Medulla oblongata (tissue), 1 donor: ENCODE results near the gene GADD45G.

Source experiments
- DNase-seq: peaks from one replicate; pipeline ENCODE4 v3.0.0-alpha.2; 2015; ENCODE audit errors: extremely low spot score

Gene GADD45G

GRCh38 chr9:89630508-89630907 lies 25.7 kb downstream of the GADD45G start:
- DNase-seq = no peak

- peak; percentile 53 for DNase-seq
Measured at GRCh38 chr9:89631384-89631783, 26.6 kb downstream of the GADD45G start.

GRCh38 chr9:89632192-89632733 lies 27.5 kb downstream of the GADD45G start:
- no peak for DNase-seq

GRCh38 chr9:89632736-89633135 lies 27.9 kb downstream of the GADD45G start:
- no peak for DNase-seq

- DNase-seq = no peak
Measured at GRCh38 chr9:89633404-89633803, 28.6 kb downstream of the GADD45G start.

GRCh38 chr9:89633920-89634319 lies 29.1 kb downstream of the GADD45G start:
- DNase-seq = no peak

- no peak for DNase-seq
Measured at GRCh38 chr9:89634995-89635742, 30.4 kb downstream of the GADD45G start.

- no peak for DNase-seq
Measured at GRCh38 chr9:89635816-89636215, 31.0 kb downstream of the GADD45G start.

GRCh38 chr9:89637787-89638186 lies 33.0 kb downstream of the GADD45G start:
- DNase-seq = no peak

- no peak for DNase-seq
Measured at GRCh38 chr9:89638359-89638758, 33.5 kb downstream of the GADD45G start.

- no peak for DNase-seq
Measured at GRCh38 chr9:89638893-89639292, 34.1 kb downstream of the GADD45G start.

GRCh38 chr9:89639367-89639795 lies 34.6 kb downstream of the GADD45G start:
- peak; percentile 63 for DNase-seq

- DNase-seq = no peak
Measured at GRCh38 chr9:89639961-89640360, 35.1 kb downstream of the GADD45G start.

- no peak for DNase-seq
Measured at GRCh38 chr9:89640361-89640760, 35.5 kb downstream of the GADD45G start.

GRCh38 chr9:89640801-89641200 lies 36.0 kb downstream of the GADD45G start:
- DNase-seq = no peak

GRCh38 chr9:89641980-89642379 lies 37.2 kb downstream of the GADD45G start:
- no peak for DNase-seq

GRCh38 chr9:89642789-89643188 lies 38.0 kb downstream of the GADD45G start:
- DNase-seq = no peak

- DNase-seq = no peak
Measured at GRCh38 chr9:89646189-89646939, 41.6 kb downstream of the GADD45G start.

- no peak for DNase-seq
Measured at GRCh38 chr9:89647366-89648128, 42.7 kb downstream of the GADD45G start.

GRCh38 chr9:89648247-89649000 lies 43.6 kb downstream of the GADD45G start:
- no peak for DNase-seq

GRCh38 chr9:89649039-89649691 lies 44.4 kb downstream of the GADD45G start:
- no peak for DNase-seq
